C4-2B (cell line): Measurements from ENCODE around the gene EVC2.

Experiments
- H3K27ac ChIP-seq: fragments of 450-650 bp; 2 replicates; pipeline ENCODE4 v1.5.1; 2017
- ZFX ChIP-seq: fragments of 450-650 bp; IDR thresholded peaks from 2 replicates; pipeline ENCODE4 v1.6.1; 2017
- TF ChIP-seq, protein P1 (sequence below): fragments of 450-650 bp; conservative IDR thresholded peaks from 2 replicates; pipeline ENCODE4 v1.5.1; 2017; ENCODE audit warnings: mild to moderate bottlenecking

Gene EVC2

DNA sequence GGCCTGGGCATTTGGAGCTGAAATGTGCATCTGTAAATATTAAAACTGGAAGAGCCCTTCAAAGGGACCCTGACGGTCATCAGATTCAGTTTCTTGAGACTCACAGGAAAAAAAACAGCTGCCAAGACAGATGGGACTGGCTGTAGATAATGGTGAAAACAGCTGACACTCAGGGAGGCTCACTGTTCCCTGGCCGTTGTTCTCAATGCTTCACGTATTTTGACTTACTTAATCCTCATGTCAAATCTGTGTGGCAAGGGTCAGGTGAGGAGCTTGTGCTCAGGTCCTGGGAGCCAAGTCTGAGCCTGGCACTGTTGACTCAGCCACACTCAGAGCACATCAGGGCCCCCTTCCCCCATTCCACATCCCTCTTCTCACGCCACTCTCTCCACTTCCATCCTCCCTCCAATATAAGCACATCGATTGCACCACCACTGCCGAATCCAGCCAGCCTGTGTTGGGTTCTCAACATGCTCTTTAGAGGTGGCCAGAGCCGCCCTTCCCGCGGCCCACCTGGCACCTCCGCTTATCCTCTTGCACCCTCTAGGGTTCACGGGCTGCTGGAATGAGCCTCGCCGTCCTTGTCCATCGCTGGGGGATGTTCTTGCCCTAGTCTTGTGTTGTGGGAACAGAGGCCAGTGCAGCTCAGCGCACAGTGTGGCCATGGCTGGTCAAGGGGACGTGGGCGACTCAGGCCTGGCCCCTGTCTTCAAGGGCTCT lies 42.7 kb upstream of the EVC2 start:
- no peak overlapping the region for H3K27ac ChIP-seq
- no peak for TF ChIP-seq ZFX

DNA sequence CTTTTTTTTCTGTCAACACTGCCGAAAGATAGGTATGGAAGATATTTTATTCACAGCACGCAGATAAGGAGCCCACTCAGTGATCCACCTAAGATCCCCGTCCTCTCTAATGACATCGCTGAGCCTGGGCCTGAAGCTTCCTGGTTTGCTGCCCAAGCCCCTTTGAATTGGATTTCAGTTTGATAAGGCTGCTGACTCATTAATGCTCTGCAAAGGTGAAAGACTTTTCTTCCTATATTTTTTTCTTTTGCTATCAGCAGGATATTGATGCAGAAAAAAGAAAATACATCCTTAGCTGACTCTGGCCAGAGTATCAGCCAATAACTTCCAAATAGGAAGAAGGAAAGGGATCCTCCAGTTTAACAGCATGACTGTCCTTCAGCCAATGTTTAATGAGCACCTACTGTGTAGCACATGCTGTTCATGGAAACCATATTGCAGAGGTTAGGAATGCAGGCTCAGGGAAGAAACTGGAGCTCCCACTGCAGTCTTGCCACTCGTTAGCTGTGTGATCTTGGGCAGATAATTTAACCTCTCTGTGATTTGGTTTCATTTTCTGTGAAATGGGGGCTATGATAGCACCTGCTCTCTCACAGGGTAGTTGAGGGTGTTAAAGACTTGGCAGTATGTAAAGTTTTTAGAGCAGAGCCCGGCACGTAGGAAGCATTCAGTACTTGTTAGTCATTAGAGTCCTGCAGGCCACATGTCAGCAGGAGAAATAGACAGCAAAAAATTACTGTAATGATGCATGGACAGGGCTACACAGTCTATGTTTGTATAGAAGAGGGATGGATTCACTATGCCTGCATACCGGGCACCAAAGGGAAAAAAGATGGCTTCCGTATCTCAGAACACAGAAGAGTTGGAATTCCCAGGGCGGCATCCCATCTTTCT lies 41.9 kb upstream of the EVC2 start:
- H3K27ac ChIP-seq: no peak overlapping the region
- TF ChIP-seq ZFX: no peak
- TF ChIP-seq, protein P1, sequence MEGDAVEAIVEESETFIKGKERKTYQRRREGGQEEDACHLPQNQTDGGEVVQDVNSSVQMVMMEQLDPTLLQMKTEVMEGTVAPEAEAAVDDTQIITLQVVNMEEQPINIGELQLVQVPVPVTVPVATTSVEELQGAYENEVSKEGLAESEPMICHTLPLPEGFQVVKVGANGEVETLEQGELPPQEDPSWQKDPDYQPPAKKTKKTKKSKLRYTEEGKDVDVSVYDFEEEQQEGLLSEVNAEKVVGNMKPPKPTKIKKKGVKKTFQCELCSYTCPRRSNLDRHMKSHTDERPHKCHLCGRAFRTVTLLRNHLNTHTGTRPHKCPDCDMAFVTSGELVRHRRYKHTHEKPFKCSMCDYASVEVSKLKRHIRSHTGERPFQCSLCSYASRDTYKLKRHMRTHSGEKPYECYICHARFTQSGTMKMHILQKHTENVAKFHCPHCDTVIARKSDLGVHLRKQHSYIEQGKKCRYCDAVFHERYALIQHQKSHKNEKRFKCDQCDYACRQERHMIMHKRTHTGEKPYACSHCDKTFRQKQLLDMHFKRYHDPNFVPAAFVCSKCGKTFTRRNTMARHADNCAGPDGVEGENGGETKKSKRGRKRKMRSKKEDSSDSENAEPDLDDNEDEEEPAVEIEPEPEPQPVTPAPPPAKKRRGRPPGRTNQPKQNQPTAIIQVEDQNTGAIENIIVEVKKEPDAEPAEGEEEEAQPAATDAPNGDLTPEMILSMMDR: no peak

DNA sequence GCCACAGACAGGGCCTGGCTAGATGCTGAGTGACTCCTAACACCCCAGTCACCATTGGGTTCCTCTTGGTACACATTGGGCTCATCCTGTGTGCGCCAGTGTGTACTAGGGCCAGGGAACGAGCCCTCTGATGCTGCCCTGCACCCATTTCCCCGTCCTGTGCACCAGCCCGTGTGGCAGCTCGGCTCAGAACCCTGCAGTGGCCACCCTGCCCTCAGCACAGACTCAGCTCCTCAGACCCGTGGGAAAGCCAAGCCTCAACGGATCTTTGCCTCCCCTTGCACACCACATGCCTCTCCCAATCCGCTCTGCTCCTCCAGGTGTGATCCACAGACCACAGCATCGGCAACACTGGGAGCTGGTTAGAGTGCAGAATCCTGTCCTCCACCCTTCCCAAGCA lies 41.2 kb upstream of the EVC2 start:
- no peak for TF ChIP-seq ZFX
- TF ChIP-seq, protein P1: no peak
- no peak overlapping the region for H3K27ac ChIP-seq

DNA sequence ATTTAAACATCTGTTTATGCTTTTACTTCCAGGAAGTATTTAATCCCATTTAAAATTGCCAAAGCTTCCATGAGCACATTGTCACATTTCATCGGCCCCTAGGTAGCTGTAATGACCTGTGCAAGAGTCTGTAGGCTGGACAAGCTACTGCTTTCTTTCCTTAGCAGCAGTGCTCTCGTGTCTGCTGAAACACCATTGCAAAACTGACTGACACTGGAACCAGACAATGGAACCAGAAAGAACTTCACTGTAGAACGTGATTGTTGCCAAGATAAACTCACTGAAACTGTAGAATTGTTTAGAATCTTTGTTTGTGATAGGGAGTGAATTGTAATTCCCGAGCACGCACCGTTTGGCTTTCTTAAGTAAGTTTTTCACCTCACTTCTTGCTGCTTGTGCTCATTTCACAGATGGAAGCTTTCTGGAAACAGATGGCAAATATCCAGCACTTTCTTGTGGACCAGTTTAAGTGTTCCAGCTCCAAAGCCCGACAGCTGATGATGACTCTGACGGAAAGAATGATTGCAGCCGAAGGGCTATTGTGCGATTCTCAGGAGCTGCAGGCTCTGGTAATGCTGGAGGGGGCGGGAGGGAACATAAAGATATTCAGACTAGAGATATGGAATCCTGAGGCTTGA lies 39.5 kb upstream of the EVC2 start:
- TF ChIP-seq, protein P1: no peak
- no peak for TF ChIP-seq ZFX
- no peak overlapping the region for H3K27ac ChIP-seq

DNA sequence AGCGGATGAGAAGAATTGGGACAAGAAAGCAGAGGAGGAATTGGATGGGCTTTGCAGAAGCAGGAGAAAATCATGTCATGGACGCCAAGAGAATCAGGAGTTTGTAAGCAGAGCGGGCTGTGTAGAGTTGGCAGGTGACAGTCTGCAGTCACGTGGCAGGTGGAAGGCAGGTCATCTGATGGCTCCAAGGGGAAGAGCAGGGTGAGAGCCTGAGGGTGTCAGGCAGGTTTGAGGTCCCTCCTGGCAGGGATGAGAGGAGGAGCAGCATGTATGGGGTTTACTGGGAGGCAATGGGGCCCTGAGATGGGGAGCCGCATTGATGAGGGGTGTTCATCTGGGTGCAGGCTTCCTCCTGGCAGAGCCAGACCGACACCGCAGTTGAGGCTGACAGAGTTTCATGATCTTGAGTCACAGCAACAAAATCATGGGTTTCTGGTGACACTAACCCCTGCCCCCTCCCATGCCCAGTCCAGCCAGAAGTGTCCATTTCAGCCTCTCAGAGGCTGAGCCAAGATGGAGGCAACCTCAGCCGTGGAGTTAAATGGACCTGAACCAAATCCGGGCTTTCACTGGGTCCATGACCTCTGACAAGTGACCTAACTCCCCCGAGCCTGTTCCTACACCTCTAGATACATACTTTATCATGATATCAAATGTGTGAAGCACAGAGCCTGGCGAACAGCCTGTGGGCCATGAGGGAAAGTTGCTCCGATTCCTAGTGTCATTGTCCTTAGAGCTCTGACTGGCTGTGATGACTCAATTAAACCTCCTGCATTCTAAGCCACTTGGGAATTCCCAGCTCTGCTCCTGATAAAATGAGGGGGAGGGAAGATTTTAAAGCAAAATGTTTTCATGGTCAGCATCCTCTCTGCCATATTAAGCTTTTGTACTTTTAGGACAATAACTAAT lies 38.7 kb upstream of the EVC2 start:
- H3K27ac ChIP-seq: no peak overlapping the region
- TF ChIP-seq ZFX: no peak
- TF ChIP-seq, protein P1: no peak

DNA sequence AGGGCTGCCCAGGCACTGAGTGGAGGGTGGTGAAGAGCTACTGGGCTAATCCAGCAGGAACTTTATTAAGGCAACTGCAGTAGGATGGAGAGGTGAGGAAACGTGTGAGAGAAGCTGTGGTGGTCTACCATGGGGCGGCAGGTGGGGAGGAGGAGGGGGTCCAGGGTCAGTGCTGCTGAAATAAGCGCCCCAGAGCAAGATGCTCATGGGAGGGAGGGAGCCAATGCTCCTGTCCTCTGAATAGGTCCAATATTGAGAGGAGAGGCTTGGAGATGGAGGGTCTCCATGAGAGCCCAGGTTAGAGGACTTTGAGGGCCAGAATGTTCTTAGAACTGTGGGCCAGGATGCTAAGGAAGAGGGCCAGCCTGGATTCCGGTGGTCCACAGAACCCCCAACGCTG lies 37.9 kb upstream of the EVC2 start:
- TF ChIP-seq ZFX: no peak
- TF ChIP-seq, protein P1: no peak
- H3K27ac ChIP-seq: no peak overlapping the region

DNA sequence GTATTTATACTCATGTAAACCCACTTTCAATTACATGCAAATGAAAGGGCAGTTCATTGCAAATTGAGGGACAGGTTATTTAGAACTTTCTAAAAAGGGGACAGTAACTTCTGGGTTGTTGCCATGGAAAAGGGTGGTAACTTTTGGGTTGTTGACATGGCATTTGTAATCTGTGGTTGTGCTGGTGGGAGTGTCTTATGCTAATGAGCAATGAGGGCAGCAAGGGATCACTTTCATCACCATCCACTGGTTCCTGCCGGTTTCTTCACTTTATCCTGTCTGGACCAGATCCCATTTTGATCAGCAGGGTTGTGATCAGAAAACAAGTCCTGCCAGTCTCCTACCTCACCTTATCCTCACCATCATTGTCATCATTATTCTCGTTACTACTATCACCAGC lies 34.6 kb upstream of the EVC2 start:
- TF ChIP-seq ZFX: no peak
- TF ChIP-seq, protein P1: no peak
- H3K27ac ChIP-seq: no peak overlapping the region
